Stimulated activated CD4-positive, alpha-beta T cell treated with anti-CD3 and anti-CD28 coated beads, TNF-alpha, amount 100 ng/mL, for 24 hours (primary cell): ENCODE measurements around the gene BAIAP2.
"Not testable (repeated sequence)": the region's sequence is repeated elsewhere in the genome, so short reads cannot be mapped to it uniquely, and the experiment has no call there.

ENCODE experiments used
- DNase-seq, 3 experiments: peaks; one replicate each; pipeline ENCODE4 v3.0.0-alpha.2; 2020; ENCODE audit warnings: low read depth in 3 of 3

The BAIAP2 gene

GRCh38 chr17:81140695-81141094, 105.7 kb downstream of the BAIAP2 start:
- DNase-seq, result no peak

GRCh38 chr17:81142301-81143199, 107.6 kb downstream of the BAIAP2 start:
- peak; percentile 22 to 58 (median 24) for DNase-seq

- DNase-seq, result no peak
These were observed 108.2 kb downstream of the BAIAP2 start for GRCh38 chr17:81143200-81143527.

GRCh38 chr17:81143717-81144422, 108.9 kb downstream of the BAIAP2 start:
- no peak for DNase-seq

GRCh38 chr17:81144423-81144781, 109.5 kb downstream of the BAIAP2 start:
- DNase-seq, result no peak

GRCh38 chr17:81146208-81146607, 111.3 kb downstream of the BAIAP2 start:
- DNase-seq, result not testable (repeated sequence)

GRCh38 chr17:81147701-81148100, 112.8 kb downstream of the BAIAP2 start:
- DNase-seq, result no peak

- DNase-seq, result no peak
These were observed 113.6 kb downstream of the BAIAP2 start for GRCh38 chr17:81148571-81148970.

- DNase-seq, result no peak
These were observed 114.1 kb downstream of the BAIAP2 start for GRCh38 chr17:81148986-81149533.

GRCh38 chr17:81150377-81151077, 115.6 kb downstream of the BAIAP2 start:
- no peak for DNase-seq

- DNase-seq, result no peak
These were observed 116.3 kb downstream of the BAIAP2 start for GRCh38 chr17:81151278-81151677.

- DNase-seq, result no peak
These were observed 117.4 kb downstream of the BAIAP2 start for GRCh38 chr17:81152288-81152828.

GRCh38 chr17:81153340-81153803, 118.4 kb downstream of the BAIAP2 start:
- DNase-seq, result no peak

GRCh38 chr17:81154016-81154415, 119.1 kb downstream of the BAIAP2 start:
- DNase-seq, result not testable (repeated sequence)

GRCh38 chr17:81154961-81155360, 120.0 kb downstream of the BAIAP2 start:
- no peak for DNase-seq

GRCh38 chr17:81156866-81157805, 122.2 kb downstream of the BAIAP2 start:
- DNase-seq, result no peak

- no peak for DNase-seq
These were observed 123.1 kb downstream of the BAIAP2 start for GRCh38 chr17:81157848-81158687.

GRCh38 chr17:81158688-81159590, 124.0 kb downstream of the BAIAP2 start:
- DNase-seq, result no peak
